ENCODE results near the gene NCKIPSD.
A peak's percentile ranks its signal among the peaks of the same experiment; 100 is the strongest.

Gene NCKIPSD

GRCh38 chr3:48688032-48688736 lies 2.5 kb upstream of the NCKIPSD start:
- TF ChIP-seq PPARA (CRISPR knock-in tag; IDR thresholded peaks at IDR 0.05; ENCODE audit: borderline replicate concordance) (no peak), ARNTL (CRISPR knock-in tag; IDR thresholded peaks at IDR 0.05; ENCODE audit: borderline replicate concordance, low read depth) (no peak), CREB5 (CRISPR knock-in tag; IDR thresholded peaks at IDR 0.05; ENCODE audit: low read depth) (no peak), CSDC2 (CRISPR knock-in tag; IDR thresholded peaks at IDR 0.05) (no peak), SNAI2 (CRISPR knock-in tag; IDR thresholded peaks at IDR 0.05) (no peak), ISL1 (CRISPR knock-in tag; IDR thresholded peaks at IDR 0.05) (no peak), PATZ1 (CRISPR knock-in tag; IDR thresholded peaks at IDR 0.05; ENCODE audit: borderline replicate concordance) (no peak), TOX (CRISPR knock-in tag; IDR thresholded peaks at IDR 0.05; ENCODE audit: borderline replicate concordance) (no peak), CSRNP3 (CRISPR knock-in tag; IDR thresholded peaks at IDR 0.05) (no peak), BACH2 (CRISPR knock-in tag; IDR thresholded peaks at IDR 0.05; ENCODE audit: borderline replicate concordance) (no peak), TCF4 (CRISPR knock-in tag; IDR thresholded peaks at IDR 0.05; ENCODE audit: borderline replicate concordance) (no peak), GLIS3 (CRISPR knock-in tag; IDR thresholded peaks at IDR 0.05) (no peak), ZFP3 (CRISPR knock-in tag; IDR thresholded peaks at IDR 0.05) (no peak), ESRRG (CRISPR knock-in tag; IDR thresholded peaks at IDR 0.05) (no peak), ZNF70 (CRISPR knock-in tag; IDR thresholded peaks at IDR 0.05) (no peak), POU6F1 (CRISPR knock-in tag; IDR thresholded peaks at IDR 0.05; ENCODE audit: borderline replicate concordance, low read depth) (no peak)
- no peak for ATAC-seq

- no peak for ATAC-seq
- TF ChIP-seq CREB5 (CRISPR knock-in tag; IDR thresholded peaks at IDR 0.05; ENCODE audit: low read depth): no peak
- TF ChIP-seq ZFP30 (CRISPR knock-in tag; IDR thresholded peaks at IDR 0.05): no peak
- TF ChIP-seq GLIS3 (CRISPR knock-in tag; IDR thresholded peaks at IDR 0.05): no peak
- TF ChIP-seq BACH2 (CRISPR knock-in tag; IDR thresholded peaks at IDR 0.05; ENCODE audit: borderline replicate concordance): no peak
- TF ChIP-seq ZFP3 (CRISPR knock-in tag; IDR thresholded peaks at IDR 0.05): no peak
- TF ChIP-seq OSR1 (CRISPR knock-in tag; IDR thresholded peaks at IDR 0.05): no peak
Measured at GRCh38 chr3:48687220-48687678, 1.5 kb upstream of the NCKIPSD start.

- TF ChIP-seq TSHZ2 (CRISPR knock-in tag; IDR thresholded peaks at IDR 0.05): no peak
- ATAC-seq: peak; percentile 3
Measured at GRCh38 chr3:48686538-48687219, 964 bp upstream of the NCKIPSD start.

All from SK-N-SH treated with all-trans-retinoic acid at 6 μM for 48 hours (cell line).